NCI-H1694 (cell line): ENCODE measurements around the gene PPP1R3G.

Experiments used
- DNase-seq: peaks from one replicate; lab custom pipeline; 2025; lab: John Stamatoyannopoulos, UW

Gene PPP1R3G

GRCh38 chr6:5094327-5094726 is 9.2 kb downstream of the PPP1R3G start:
- DNase-seq = no peak

- no peak for DNase-seq
Observed at GRCh38 chr6:5095236-5095635, 10.1 kb downstream of the PPP1R3G start.

DNA sequence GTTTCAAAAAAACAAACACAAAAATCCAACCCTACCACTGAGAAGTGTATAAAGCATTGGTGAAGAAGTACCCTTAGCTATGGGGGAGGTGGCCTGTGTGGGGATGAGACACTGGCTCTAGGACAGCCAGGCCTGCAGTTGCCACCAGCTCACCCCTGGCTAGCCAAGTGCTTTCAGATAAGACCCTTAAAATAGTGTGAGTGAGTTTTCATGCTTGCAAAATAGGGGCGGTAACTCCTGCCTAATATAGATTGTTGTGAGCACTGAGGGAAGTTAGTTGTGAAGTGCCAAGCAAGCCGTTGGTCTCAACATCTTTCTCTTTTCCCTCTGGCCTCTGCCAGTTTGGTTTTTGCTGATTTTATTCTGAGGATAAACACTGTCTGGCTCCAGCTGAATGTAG is 11.3 kb downstream of the PPP1R3G start:
- DNase-seq = no peak

DNA sequence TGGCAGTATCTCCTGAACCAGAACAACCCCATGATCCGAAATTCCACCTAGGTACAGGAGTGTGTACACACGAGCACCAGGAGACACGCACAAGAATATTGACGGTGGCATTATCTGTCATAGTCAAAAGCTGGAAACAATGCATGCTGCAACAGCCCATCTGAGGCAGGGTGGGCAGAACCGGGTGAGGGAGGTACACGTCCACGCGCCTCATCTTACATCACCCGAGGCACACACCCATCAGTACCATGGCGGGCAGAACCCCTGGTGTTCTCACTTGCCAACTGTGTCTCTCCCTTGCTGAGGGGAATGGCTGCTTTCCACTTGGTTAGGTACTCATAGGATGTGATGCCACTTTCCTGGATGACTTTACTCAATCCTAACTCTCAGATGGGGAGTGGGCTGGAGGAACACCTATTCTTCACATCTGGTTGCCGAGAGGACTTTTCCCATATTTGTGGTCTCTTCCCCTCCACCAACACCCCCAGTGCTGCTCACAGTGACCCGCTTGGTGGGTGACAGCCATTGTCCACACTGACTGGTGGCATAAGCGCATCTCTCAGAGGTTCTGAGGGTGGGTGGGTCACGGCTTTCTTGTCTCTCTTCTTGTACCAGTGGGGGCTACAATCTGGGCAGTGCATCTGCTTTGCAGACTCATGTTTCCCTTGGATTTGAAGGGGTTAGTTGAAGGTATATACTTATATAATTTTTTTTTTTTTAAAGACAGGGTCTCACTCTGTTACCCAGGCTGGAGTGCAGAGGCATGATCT is 13.5 kb downstream of the PPP1R3G start:
- DNase-seq = no peak

GRCh38 chr6:5099537-5099936 is 14.4 kb downstream of the PPP1R3G start:
- DNase-seq = no peak

- no peak for DNase-seq
Observed at GRCh38 chr6:5100806-5101205, 15.7 kb downstream of the PPP1R3G start.

GRCh38 chr6:5102267-5102970 is 17.3 kb downstream of the PPP1R3G start:
- DNase-seq = no peak

DNA sequence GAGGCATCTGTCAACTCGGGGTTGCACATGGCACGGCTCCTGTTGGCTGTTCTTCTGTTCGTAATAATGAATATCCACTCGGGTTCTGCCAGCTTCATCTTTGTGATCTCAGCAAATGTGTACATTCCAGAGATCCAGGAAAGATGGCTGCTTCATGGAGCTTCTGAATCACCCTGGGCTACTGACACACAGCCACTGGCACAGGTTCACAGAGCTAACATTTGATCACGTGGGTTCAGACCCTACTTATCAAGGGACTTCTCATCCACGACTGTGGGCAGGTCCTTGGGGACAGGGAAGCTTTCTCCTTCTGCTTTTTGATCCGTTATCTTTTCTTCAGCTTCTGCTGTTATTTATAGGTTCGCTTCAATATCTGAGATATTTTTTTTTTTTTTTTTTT is 18.1 kb downstream of the PPP1R3G start:
- no peak for DNase-seq

DNA sequence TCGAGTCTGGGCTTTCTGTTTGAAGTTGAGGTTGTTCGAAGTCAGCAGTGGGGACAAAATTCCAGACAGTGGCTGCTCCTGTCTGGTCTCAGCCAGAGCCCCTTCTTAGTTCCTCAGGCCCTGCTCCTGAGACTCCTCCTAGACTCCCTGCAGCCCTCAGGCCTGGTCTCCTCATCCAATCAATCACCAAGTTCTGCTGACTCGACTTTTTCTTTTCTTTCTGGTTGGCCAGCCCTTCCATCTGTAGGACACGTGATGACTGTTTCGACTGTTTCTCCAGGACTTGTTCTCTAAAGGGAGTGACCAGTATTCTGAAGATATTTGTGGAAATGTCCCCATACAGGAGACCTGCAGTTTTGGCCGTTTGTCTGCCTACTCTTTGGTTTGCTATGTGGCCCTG is 19.5 kb downstream of the PPP1R3G start:
- DNase-seq = no peak

- DNase-seq = no peak
Observed at GRCh38 chr6:5105146-5105545, 20.0 kb downstream of the PPP1R3G start.

DNA sequence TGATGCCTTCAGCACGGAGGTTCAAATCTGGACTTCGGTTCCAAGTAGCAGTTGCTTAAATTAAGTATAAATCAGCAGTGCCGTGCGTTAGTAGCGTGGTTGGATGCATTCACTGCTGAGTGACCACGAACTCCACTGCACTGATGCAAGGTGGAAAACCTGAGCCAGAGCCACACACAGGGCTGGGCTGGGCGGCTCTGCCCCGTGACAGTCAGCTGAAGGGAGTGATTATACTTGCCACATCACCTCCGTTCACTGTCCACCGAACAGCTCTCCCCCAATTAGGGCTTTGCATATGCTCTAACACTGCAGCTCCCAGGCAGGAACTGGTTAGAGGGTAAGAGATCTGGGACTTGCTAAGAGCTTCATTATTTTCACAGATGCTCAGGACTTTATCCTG is 22.2 kb downstream of the PPP1R3G start:
- DNase-seq = no peak

GRCh38 chr6:5108068-5108467 is 22.9 kb downstream of the PPP1R3G start:
- DNase-seq = no peak

- DNase-seq = no peak
Observed at GRCh38 chr6:5108536-5109150, 23.5 kb downstream of the PPP1R3G start.

GRCh38 chr6:5109436-5109835 is 24.3 kb downstream of the PPP1R3G start:
- DNase-seq = no peak

DNA sequence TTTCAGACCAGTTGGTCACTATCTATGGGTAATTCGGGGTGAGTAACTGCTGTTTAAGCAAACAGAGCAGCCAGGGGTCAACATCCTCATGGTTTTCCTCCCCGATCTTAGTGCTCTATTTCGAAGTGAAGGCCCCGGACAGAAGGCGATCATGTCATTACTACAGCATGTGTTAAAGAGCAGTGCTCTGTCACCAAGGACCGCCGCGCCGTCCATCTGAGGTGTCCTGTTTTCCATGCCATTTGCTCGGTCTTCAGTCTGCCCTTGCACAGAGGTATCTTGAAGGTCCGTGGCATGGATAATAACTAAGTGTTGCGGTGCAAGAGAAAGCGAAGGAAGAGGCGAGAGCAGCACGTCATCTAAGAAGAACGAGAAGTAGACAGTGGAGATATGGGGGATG is 25.1 kb downstream of the PPP1R3G start:
- DNase-seq = no peak

DNA sequence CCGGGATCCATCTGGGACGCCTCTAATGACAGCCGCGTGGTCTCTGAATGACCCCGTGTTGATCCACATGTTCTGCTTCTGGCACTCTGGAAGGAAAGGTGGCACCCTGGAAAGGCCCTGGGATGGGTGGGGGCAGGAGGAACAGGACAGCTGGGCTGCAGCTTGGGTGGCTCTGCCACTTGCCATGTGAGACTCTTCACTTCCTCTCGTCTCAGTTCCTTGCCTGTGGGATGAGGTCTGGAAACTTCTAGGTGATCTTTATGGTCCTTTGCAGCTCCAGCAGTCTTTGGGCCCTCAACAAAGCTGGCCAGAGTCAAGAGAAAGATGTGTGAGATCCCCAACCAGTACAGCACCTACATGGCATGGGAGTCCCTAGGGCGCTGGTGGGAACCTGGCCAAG is 26.5 kb downstream of the PPP1R3G start:
- no peak for DNase-seq

DNA sequence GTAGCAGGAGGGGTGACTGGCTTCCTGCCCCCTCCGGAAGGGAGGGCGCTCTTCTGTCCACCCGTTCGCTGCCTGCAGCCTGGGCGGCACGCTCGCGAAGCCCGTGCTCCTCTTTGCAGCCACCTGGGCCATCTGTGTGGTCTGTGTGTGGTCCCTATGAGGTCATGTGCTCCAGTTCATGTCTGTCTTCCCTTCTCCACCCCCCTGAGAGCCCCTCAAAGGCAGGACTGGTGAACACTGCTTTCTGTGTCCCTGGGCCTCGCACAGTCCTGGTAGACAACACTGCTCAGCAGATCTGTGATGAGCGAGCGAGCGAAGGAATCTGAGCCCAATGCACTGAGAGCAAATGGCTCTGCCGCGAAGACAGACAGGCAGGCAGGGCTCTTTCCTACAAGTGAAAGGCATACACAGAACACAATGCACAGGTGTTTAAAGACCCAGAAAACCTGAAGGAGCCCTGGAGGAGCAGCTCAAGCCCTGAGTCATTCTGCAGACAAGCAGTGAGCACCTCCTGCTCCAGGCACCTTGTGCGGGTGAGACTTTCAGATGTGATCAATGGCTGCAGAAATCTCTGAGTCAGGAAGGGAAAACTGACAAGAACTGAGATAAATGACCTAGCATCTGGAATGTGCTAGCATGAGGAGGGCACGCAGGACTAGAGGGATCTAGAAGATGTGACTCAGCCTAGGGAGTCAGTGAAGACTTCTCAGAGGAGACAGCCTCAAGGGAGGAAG is 27.1 kb downstream of the PPP1R3G start:
- DNase-seq = no peak

- no peak for DNase-seq
Observed at GRCh38 chr6:5113096-5113495, 28.0 kb downstream of the PPP1R3G start.

GRCh38 chr6:5115168-5115567 is 30.0 kb downstream of the PPP1R3G start:
- no peak for DNase-seq

- no peak for DNase-seq
Observed at GRCh38 chr6:5116243-5116991, 31.3 kb downstream of the PPP1R3G start.

DNA sequence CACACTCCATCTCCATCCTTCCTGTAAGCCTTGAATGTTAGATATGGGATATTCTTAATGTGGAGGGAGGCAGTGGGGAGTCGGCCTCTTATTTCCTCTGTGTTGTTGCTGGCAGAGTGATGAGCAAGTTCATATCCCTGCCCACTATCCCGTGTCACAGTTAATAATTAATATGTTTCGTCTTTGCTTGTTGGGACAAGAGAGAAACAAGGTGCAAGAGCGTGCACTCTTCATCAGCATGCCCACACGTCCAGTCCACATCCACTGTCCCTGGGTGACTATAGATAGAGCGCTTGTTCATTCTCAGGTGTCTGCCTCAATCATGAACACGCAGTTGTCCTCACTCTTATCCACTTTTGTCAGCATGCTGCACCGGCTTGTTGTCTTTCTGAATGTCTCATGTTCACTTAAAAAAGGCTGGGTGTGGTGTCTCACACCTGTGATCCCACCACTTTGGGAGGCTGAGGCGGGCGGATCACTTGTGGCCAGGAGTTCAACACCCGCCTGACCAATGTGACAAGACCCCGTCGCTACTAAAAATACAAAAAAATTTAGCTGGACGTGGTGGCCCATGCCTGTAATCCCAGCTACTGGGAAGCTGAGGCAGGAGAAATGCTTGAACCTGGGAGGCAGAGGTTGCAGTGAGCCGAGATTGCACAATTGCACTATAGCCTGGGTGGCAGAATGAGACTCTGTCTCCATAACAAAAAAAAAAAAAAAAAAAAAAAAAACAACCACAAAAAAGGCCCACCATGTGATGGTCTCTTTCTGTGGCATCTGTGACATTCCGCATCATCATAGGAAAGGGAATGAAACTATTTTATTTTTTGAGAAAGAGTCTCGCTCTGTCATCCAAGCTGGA is 34.2 kb downstream of the PPP1R3G start:
- DNase-seq = no peak
